Vagina (tissue), 2 donors: Measurements from ENCODE around the gene SPAM1.

ENCODE experiments used
- CTCF ChIP-seq, 3 experiments: fragments of 450-650 bp in 2 of 3; fragments of 200-600 bp in 1 of 3; sonication (generic) in 1 of 3; IDR thresholded peaks; one replicate each; pipeline ENCODE4 v1.5.1; 2017 to 2019; ENCODE audit warnings: antibody characterized with exemption in 3 of 3, mild to moderate bottlenecking in 2 of 3, moderate library complexity in 2 of 3
- POLR2A ChIP-seq, 2 donors: fragments of 450-650 bp; IDR thresholded peaks; one replicate each; pipeline ENCODE4 v1.6.1; 2017; ENCODE audit warnings: antibody characterized with exemption in 2 of 2, mild to moderate bottlenecking in 2 of 2, moderate library complexity in 2 of 2

GRCh38 chr7:123935436-123936381, 10.7 kb downstream of the SPAM1 start:
- TF ChIP-seq CTCF (IDR thresholded peaks at IDR 0.05): no peak
- TF ChIP-seq POLR2A (IDR thresholded peaks at IDR 0.05): no peak
